ENCODE measurements around the gene PDIA6.

DNA sequence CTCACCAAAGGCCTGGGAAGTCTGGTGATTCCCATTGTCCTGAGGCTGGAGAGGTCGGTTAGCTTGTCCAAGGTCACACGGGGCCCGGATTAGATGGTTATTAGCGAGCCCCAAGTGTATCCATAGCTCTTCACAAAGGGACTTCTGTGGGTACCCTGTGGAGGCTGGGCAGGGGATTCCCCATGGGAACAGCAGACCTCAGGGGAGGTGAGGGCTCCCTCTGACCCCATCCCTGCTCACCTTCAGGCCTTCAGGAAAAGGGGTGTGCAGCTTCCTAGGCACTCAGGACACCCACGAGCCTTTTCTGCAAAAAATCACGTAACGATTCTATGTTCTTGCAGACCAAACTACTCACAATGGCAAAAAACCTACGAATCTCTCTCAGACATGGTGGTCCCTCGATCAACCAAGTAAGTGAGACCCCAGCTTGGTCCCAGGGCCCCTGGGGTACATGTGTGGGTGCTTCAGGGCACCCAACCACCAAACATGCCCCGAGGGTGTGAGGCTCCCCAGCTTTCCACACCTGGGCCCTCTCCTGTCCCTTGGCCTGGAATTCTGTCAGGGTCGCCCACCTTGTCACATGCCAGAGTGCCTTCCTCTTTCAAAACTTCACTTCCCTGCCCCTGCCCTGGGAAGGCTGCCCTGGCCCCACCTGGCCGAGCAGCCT, 40.3 kb downstream of the PDIA6 start:
- TF ChIP-seq PATZ1 (CRISPR knock-in tag; IDR thresholded peaks at IDR 0.05; ENCODE audit: borderline replicate concordance) (no peak), BACH2 (CRISPR knock-in tag; IDR thresholded peaks at IDR 0.05; ENCODE audit: borderline replicate concordance) (no peak), OSR1 (CRISPR knock-in tag; IDR thresholded peaks at IDR 0.05) (no peak)
- TF ChIP-seq, protein P1, sequence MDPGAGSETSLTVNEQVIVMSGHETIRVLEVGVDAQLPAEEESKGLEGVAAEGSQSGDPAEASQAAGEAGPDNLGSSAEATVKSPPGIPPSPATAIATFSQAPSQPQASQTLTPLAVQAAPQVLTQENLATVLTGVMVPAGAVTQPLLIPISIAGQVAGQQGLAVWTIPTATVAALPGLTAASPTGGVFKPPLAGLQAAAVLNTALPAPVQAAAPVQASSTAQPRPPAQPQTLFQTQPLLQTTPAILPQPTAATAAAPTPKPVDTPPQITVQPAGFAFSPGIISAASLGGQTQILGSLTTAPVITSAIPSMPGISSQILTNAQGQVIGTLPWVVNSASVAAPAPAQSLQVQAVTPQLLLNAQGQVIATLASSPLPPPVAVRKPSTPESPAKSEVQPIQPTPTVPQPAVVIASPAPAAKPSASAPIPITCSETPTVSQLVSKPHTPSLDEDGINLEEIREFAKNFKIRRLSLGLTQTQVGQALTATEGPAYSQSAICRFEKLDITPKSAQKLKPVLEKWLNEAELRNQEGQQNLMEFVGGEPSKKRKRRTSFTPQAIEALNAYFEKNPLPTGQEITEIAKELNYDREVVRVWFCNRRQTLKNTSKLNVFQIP (CRISPR knock-in tag; IDR thresholded peaks at IDR 0.05; ENCODE audit: borderline replicate concordance, low read depth): no peak

All from SK-N-SH treated with all-trans-retinoic acid at 6 μM for 48 hours (cell line).